GM19193 (cell line): ENCODE data around the gene DNAJC3.

Source experiments
- POLR2A ChIP-seq: IDR thresholded peaks from 4 replicates; pipeline ENCODE4 v1.6.1; 2011; ENCODE audit not compliant: insufficient read depth, insufficient read length; ENCODE audit errors: extremely low read depth

Gene DNAJC3

DNA sequence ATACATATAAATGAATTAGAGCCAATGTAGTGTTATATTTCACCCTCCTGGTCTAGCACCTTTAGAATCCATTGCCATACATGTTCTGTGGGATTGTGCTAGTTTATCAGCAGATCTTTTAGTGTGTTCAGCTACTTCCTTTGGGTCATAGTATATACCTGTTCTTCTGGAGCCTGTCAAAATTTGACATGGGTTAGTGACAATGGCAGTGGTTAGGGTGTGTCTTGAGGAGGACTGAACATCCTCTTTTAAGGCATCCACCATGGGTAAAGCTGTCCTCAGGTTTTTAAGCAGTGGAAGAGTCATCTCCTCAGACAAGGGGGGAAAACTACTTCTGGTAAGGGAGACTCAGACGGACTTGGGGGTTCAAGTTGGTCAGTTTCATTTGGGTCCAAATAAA, 29.4 kb downstream of the DNAJC3 start:
- no peak for TF ChIP-seq POLR2A

GRCh38 chr13:95707035-95707434, 30.1 kb downstream of the DNAJC3 start:
- TF ChIP-seq POLR2A, result no peak

DNA sequence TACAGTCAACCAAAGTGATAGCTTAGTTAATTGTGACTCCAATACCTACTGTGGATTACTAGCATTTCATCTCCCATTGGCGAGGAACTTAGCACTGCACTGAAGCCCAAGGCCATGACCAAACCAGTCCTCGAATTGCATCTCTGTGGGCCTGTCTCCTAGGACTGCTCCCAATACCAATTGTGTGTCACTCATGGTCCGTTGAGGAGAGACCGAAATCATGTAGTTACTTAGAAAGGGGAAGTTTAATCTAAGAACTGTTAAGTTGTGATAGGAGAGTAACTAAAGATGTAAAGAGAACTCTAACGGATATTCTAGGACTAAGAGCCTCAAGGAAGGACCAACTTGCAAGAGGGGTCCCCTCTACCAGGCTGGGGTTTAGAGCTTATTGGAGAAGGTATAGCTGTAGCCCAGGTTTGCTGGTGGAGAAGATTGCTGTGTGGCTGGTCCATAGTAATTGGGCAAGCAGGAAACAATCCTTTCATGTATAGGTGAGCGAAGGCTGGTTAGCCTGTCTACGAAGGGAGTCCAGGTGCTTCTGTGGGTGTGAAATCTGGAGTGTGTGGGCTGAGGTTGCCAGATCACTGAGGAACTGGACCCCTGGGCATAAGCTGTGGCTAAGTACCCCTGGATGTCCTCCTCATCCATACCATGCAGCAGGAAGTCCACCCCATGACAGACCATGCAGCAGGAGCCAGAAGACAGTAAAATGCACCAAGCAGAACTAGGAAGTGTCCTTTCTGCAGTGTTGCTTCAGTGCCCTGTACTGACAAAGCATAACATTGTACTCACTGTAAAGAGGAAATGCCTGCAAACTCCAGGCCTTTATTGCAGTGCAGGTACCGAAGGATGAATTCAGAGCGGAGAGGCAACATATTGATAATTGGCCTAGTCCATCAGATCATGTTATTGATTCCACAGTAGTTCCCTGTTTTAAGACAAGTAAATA, 30.8 kb downstream of the DNAJC3 start:
- no peak for TF ChIP-seq POLR2A

DNA sequence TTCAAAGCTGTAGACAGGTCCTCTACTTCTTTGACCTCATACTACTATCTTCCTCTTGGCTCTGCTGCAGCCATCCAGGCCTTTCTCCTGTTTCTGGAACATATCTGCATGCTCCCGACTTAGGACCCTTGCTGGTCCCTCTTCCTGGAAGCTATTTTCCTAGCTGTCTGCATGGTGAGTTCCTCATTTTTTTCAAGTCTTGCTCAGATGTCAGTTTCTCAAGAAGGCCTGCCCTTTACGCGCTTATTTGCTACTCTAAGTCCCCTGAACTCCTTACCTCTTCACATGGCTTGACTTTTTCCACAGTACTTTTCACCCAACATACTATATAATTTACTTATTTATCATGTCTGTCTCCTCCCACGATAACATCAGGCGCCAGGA, 31.4 kb downstream of the DNAJC3 start:
- TF ChIP-seq POLR2A, result no peak

- TF ChIP-seq POLR2A, result no peak
Observed at GRCh38 chr13:95708811-95709500, 32.0 kb downstream of the DNAJC3 start.

DNA sequence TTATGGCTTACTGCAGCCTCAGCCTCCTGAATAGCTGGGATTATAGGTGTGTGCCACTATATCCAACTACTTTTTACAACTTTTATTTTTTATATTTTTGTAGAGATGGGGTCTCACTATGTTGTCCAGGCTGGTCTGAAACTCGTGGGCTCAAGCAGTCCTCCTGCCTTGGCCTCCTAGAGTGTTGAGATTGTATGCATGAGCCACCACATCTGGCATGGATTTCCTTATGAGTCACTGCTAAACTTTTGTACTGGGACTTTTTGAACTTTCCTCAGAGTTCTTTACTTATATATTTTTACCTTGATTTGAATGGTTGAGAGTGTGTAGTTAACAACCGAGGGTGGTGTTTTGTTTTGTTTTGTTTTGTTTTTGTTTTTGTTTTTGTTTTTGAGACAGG, 33.4 kb downstream of the DNAJC3 start:
- no peak for TF ChIP-seq POLR2A

DNA sequence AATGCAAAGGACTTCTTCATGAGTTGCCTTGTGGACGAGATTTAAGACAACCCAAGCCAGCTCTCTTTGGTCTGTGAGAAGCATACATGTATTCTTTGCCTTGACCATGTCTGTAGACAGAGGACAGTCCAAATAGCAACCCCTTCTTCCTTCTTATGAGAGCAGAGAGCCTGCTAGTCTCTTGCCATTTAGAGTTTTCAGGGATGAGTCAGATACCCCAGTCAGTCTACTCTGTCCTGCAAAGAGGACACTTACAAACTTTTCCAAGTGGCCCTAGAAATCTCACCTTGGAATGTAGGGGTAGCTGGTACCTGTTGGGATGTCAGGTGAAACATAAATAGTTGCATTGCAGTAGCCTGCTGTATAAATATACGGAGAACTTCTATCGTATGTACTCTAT, 36.7 kb downstream of the DNAJC3 start:
- TF ChIP-seq POLR2A, result no peak

GRCh38 chr13:95714142-95714832, 37.3 kb downstream of the DNAJC3 start:
- no peak for TF ChIP-seq POLR2A

GRCh38 chr13:95716231-95716630, 39.3 kb downstream of the DNAJC3 start:
- no peak for TF ChIP-seq POLR2A

DNA sequence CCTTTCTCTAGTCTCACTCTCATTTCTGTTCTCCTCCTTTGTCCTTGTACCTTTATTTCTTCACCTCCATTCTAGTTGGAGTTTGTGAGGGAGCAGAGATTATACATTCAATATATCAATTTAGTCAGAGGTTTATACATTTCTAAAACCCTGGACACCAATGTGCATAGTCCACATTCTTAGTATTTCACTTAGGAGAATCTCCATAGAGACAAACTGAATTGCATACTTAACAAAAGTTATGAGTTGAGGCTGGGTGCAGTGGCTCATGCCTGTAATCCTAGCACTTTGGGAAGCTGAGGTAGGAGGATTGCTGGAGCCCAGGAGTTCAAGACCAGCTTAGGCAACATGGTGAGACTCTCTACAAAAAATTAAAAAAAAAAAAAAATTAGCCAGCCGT, 45.3 kb downstream of the DNAJC3 start:
- no peak for TF ChIP-seq POLR2A

DNA sequence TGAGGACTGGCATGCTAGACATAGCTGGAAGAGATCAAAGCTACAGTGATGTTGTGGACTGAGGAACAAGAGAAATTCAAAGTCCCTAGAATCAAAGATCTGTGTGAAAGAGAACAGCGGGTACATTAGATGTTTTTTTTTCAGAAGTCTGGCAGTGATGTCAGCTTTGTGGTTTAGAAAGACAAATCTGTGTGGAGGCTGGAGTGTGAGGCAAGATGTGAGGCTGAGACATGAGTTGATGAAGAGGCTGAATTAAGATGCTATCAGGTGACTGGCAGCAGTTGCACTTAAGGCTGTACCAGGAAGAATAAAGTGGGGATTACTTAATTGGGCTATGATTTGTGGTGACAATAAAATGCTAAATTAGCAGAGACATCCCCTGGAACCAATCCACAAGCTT, 46.5 kb downstream of the DNAJC3 start:
- TF ChIP-seq POLR2A, result no peak

GRCh38 chr13:95724252-95724651, 47.3 kb downstream of the DNAJC3 start:
- TF ChIP-seq POLR2A, result no peak

DNA sequence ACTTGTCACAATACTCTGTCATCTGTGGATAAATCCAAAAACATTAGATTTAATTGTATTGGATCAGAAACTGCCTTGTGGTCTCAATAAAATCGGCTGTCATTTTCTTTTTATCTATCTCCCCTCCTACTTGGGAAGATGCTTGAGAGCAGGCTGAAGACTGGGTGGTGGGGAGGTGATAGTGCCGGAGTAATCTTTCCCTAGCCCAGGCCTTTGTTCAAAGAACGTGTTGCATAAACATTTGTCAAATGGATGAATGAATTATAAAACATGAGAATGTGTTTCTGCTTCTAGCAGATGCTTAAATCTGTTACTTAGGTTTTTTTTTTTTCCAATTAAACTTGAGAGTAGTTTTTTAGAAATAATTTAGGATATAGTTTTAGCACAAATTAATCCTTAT, 49.9 kb downstream of the DNAJC3 start:
- no peak for TF ChIP-seq POLR2A

- TF ChIP-seq POLR2A, result no peak
Observed at GRCh38 chr13:95728957-95729356, 52.0 kb downstream of the DNAJC3 start.

- TF ChIP-seq POLR2A, result no peak
Observed at GRCh38 chr13:95734124-95734523, 57.2 kb downstream of the DNAJC3 start.
